Gastrocnemius medialis (tissue), 4 donors: Measurements from ENCODE around the gene PACS2.

Experiments
- POLR2A ChIP-seq, 2 donors: fragments of 450-650 bp; IDR thresholded peaks; one replicate each; pipeline ENCODE4 v1.6.1; 2017; ENCODE audit warnings: antibody characterized with exemption in 2 of 2, mild to moderate bottlenecking in 2 of 2, moderate library complexity in 2 of 2
- TF ChIP-seq, protein P1 (sequence below), 5 experiments: fragments of 450-650 bp in 3 of 5; fragments of 200-600 bp in 2 of 5; sonication (generic) in 2 of 5; IDR thresholded peaks in 4 of 5; conservative IDR thresholded peaks in 1 of 5; 1 replicate in 4 of 5; 2 replicates in 1 of 5; pipeline ENCODE4 v1.5.1; 2016 to 2019; ENCODE audit warnings: antibody characterized with exemption in 5 of 5, mild to moderate bottlenecking in 3 of 5, moderate library complexity in 3 of 5

- TF ChIP-seq, protein P1, sequence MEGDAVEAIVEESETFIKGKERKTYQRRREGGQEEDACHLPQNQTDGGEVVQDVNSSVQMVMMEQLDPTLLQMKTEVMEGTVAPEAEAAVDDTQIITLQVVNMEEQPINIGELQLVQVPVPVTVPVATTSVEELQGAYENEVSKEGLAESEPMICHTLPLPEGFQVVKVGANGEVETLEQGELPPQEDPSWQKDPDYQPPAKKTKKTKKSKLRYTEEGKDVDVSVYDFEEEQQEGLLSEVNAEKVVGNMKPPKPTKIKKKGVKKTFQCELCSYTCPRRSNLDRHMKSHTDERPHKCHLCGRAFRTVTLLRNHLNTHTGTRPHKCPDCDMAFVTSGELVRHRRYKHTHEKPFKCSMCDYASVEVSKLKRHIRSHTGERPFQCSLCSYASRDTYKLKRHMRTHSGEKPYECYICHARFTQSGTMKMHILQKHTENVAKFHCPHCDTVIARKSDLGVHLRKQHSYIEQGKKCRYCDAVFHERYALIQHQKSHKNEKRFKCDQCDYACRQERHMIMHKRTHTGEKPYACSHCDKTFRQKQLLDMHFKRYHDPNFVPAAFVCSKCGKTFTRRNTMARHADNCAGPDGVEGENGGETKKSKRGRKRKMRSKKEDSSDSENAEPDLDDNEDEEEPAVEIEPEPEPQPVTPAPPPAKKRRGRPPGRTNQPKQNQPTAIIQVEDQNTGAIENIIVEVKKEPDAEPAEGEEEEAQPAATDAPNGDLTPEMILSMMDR (IDR thresholded peaks at IDR 0.05 in 4 of 5, conservative IDR thresholded peaks at IDR 0.05 in 1 of 5): no peak
- no peak for TF ChIP-seq POLR2A (IDR thresholded peaks at IDR 0.05)
Observed at GRCh38 chr14:105437723-105438500, 123.4 kb downstream of the PACS2 start.
